ENCODE measurements around the gene CERS6.

Gene CERS6

DNA sequence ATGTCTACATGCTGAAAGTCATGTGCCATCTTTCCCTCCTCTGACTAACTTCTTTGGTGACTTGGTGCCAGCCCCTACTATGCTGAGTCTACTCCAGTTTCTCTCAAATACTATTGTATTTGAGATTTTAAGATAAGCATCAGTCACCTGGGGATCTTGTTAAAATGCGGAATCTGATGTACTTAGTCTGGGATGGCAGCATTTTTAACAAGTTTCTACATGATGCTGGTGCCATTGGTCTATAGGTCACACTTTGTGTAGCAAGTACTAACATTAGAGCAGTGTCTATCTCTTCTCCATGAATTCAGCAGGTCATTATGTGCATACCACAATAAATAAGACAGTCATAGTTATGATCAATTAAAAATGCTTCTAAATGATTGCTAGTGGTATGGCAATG is 106.9 kb downstream of the CERS6 start:
- Mint-ChIP-seq H3K4me1 (ENCODE audit: low read depth) (peaks cover 12% of the 10 kb centered on the region), H3K27ac (no peak overlapping the region), H3K4me3 (no peak overlapping the region), H3K36me3 (ENCODE audit: low read depth) (peaks cover 26% of the 10 kb centered on the region), H3K27me3 (ENCODE audit: low read depth) (no peaks in the 10 kb centered on the region), H3K9me3 (peaks cover 3% of the 10 kb centered on the region)

DNA sequence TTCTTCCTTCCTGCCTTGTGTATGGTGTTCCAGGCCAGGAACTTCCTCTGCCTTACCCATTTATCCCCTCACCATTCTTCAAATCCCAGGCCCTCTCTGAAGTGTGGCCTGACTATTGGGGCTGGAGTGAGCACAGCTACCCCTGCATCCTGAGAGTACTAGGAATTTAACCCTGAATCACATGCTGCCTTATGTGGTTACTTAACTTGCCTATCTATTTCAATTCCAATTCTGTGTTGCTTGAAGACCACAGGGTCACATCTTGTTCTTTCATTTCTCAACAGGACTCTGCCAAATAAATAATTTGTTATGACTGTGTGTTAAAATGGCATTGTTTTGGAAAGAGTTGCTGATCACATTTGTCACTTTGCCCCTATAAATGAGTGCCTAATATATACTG is 108.6 kb downstream of the CERS6 start:
- H3K4me1 Mint-ChIP-seq (ENCODE audit: low read depth): peaks cover 11% of the 10 kb centered on the region
- peaks cover 27% of the 10 kb centered on the region for H3K36me3 Mint-ChIP-seq (ENCODE audit: low read depth)
- H3K9me3 Mint-ChIP-seq: no peaks in the 10 kb centered on the region
- no peaks in the 10 kb centered on the region for H3K27me3 Mint-ChIP-seq (ENCODE audit: low read depth)
- no peak overlapping the region for H3K4me3 Mint-ChIP-seq
- H3K27ac Mint-ChIP-seq: no peak overlapping the region

DNA sequence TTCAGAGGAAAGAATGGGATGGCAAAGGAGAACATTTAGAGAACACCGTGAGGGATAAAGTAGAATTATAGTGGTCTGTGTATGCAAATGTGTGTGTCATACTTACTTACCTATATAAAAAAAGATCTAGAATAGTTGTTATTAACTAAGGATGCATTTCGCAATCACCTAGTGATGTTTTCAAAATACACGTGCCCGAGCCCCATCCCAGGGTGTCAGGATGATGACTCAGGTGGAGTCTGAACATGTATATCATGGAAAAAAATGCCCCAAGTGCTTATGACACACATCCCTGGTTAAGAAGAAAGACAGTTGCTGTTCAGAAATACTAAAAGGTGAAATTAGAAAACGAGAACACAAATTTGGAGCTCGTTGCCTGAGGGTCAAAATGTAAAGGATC is 109.0 kb downstream of the CERS6 start:
- H3K36me3 Mint-ChIP-seq (ENCODE audit: low read depth): peaks cover 22% of the 10 kb centered on the region
- no peaks in the 10 kb centered on the region for H3K9me3 Mint-ChIP-seq
- H3K4me1 Mint-ChIP-seq (ENCODE audit: low read depth): peaks cover 11% of the 10 kb centered on the region
- no peak overlapping the region for H3K27ac Mint-ChIP-seq
- H3K27me3 Mint-ChIP-seq (ENCODE audit: low read depth): no peaks in the 10 kb centered on the region
- no peak overlapping the region for H3K4me3 Mint-ChIP-seq

DNA sequence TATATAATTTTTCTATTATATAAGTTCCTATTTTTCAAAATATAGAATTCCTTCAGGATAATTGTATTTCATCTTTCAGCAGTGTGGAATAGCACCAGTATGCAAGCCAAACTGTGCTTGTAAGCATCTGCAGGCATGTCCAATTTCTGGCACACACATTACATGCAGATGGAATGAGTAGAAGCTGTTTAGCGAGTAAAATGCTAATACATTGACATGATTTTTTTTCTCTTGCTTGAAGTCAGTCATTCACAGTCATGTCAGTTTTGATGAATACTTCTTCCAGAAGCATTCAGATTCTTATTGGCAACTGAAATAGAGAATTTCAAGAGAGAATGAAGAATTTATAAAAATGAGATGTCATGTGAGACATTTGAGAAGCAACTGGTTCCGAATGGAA is 109.4 kb downstream of the CERS6 start:
- Mint-ChIP-seq H3K9me3 (no peaks in the 10 kb centered on the region), H3K36me3 (ENCODE audit: low read depth) (peaks cover 18% of the 10 kb centered on the region), H3K4me3 (no peak overlapping the region), H3K27me3 (ENCODE audit: low read depth) (no peaks in the 10 kb centered on the region), H3K27ac (no peak overlapping the region), H3K4me1 (ENCODE audit: low read depth) (peaks cover 11% of the 10 kb centered on the region)

DNA sequence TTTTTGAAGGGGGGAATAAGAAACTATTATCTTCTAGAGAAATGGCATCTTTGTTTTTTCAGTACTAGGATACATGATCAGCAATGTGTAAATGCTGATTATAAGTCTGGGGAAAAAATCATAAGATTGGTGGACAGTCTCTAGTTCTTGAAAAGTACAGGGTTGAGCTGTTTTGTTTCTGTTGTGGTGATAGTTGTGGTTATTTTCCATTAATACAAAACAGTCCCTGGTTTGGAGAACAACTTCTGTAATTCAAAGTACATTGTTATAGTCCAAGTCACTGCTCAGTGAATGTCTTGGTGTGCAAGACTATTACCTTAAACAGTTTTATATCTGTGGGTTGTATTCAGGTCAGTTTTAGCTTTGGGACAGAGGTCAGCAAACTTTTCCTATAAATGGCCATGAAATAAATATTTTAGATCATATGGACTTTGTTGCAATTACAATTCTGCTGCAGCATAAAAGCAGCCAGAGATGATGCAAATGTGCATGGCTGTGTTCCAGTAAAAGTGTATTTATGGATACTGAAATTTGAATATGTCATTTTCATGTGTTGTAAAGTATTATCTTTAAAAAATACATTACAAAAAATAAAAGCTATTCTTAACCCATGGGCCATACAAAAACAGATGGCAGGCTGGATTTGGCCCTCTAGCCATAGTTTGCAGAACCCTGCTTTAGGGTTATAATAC is 111.0 kb downstream of the CERS6 start:
- Mint-ChIP-seq H3K27ac (no peak overlapping the region), H3K4me1 (ENCODE audit: low read depth) (peaks cover 11% of the 10 kb centered on the region), H3K9me3 (no peaks in the 10 kb centered on the region), H3K27me3 (ENCODE audit: low read depth) (no peaks in the 10 kb centered on the region), H3K4me3 (no peak overlapping the region), H3K36me3 (ENCODE audit: low read depth) (peaks cover 11% of the 10 kb centered on the region)

DNA sequence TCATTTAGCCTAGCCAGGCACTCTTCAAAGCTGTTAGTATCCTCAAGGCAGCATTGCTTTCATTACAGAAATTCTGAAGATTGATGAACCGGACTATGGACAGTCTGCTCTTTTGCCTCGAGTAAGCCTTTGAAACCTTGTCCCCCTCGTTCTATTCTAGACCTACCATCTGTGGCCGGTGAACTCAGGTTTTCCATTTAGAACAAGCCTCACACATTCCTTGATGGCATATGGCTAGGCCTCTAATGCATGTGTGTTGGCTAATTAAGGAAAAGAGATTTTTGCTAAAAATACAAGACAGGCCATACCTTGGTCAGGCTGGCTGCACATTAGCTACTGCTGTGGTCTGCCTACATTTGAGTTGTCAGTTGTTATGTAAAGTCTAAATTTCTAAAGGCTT is 111.8 kb downstream of the CERS6 start:
- Mint-ChIP-seq H3K9me3 (no peaks in the 10 kb centered on the region), H3K27me3 (ENCODE audit: low read depth) (no peaks in the 10 kb centered on the region)

DNA sequence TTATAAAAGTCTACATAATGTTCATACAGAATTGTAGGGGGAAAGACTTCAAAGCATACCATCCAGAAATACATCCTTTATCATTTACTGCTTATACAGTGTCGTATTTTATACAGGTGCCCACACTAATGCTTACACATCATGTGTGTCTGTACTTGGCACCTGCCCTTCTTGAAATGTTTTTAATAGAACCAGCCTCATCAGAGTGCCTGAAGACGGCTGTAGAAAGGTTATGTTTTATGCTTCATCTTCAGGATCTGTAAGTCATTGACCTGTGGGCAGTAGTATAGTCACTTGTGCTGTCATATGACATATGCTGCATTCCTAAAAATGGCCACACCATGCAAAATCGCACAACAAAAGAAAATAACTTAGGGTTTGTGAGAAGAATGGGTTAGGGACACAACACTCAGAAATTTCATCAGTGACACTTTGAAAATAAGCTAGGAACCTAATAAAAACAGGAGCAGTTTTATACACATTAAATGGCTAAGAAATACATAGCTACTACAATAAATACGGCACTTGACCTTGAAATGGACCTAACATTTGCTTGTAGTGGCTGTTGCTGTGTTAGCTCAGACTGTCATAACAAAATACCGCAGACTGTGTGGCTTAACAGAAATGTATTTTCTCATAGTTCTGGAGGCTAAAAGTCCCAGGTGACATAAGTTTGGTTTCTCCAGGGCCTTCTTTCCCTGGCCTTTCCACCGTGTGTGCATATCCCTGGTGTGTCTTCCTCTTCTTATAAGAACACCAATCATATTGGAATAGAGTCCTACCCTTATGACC is 112.6 kb downstream of the CERS6 start:
- no peak overlapping the region for H3K4me3 Mint-ChIP-seq
- no peaks in the 10 kb centered on the region for H3K9me3 Mint-ChIP-seq
- H3K4me1 Mint-ChIP-seq (ENCODE audit: low read depth): peaks cover 9% of the 10 kb centered on the region
- H3K36me3 Mint-ChIP-seq (ENCODE audit: low read depth): peaks cover 9% of the 10 kb centered on the region
- no peak overlapping the region for H3K27ac Mint-ChIP-seq
- H3K27me3 Mint-ChIP-seq (ENCODE audit: low read depth): no peaks in the 10 kb centered on the region

More for the DNA sequence above, 111.8 kb downstream of the CERS6 start:
- peaks cover 11% of the 10 kb centered on the region for H3K4me1 Mint-ChIP-seq (ENCODE audit: low read depth)
- H3K4me3 Mint-ChIP-seq: no peak overlapping the region
- no peak overlapping the region for H3K27ac Mint-ChIP-seq
- H3K36me3 Mint-ChIP-seq (ENCODE audit: low read depth): peaks cover 9% of the 10 kb centered on the region

DNA sequence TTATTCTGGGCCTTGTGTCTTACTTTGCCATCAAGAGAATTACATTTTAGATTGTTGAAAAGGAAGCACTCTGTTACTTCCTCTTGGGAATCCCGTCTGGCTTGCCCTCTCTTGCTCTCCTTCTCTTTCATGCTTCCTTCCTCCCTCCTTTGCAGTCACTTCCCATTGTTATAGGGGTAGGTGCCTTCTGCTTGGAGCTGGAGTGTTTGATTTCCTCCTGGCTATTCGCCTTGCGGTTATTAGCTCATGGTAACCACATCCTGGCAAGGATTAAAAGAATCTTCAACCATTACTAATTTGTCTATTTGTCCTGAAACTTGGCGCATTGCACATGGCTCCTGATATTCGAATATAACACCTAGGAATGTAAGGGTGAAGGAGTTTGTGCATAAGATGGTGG is 115.0 kb downstream of the CERS6 start:
- Mint-ChIP-seq H3K9me3 (peaks cover 5% of the 10 kb centered on the region), H3K27me3 (ENCODE audit: low read depth) (no peaks in the 10 kb centered on the region), H3K36me3 (ENCODE audit: low read depth) (peaks cover 9% of the 10 kb centered on the region), H3K4me1 (ENCODE audit: low read depth) (no peaks in the 10 kb centered on the region), H3K4me3 (no peak overlapping the region), H3K27ac (no peak overlapping the region)

DNA sequence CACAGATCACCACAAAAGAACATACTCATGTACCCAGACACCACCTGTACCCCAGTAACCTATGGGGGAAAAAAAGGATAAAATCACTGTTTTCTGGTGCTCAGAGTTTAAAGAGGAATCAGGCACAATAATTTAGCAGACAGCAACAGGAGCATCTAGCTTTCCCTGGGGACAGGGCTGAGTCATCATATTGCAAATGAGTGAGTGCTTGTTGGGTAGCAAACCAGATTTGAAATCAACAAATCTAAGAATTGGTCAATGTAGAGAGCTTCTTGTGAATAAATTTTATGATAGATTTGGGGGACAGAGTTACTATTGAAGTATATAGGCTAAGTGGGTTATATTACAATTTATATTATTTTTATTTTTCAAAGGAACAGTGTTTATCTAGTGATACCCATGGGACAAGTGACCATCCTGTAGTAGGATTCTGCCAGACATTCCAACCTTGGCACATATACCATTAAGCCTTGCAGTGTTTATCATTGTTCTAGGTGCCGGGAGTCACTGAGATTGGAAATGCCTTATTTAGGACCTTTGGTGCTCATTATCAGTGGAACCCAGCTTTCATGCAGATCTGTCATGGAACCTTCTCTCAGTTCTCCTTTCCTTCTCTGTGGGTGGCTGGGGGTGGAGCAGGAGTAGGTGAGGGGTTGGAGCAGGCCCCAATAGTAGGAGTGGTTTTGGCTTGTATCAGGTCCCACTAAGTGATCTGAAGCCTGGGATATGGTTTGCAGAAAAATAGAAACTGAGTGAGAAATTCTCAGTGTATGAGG is 117.2 kb downstream of the CERS6 start:
- no peak overlapping the region for H3K27ac Mint-ChIP-seq
- no peaks in the 10 kb centered on the region for H3K27me3 Mint-ChIP-seq (ENCODE audit: low read depth)
- H3K36me3 Mint-ChIP-seq (ENCODE audit: low read depth): peaks cover 6% of the 10 kb centered on the region
- H3K4me3 Mint-ChIP-seq: no peak overlapping the region
- peaks cover 2% of the 10 kb centered on the region for H3K4me1 Mint-ChIP-seq (ENCODE audit: low read depth)
- H3K9me3 Mint-ChIP-seq: peaks cover 5% of the 10 kb centered on the region

DNA sequence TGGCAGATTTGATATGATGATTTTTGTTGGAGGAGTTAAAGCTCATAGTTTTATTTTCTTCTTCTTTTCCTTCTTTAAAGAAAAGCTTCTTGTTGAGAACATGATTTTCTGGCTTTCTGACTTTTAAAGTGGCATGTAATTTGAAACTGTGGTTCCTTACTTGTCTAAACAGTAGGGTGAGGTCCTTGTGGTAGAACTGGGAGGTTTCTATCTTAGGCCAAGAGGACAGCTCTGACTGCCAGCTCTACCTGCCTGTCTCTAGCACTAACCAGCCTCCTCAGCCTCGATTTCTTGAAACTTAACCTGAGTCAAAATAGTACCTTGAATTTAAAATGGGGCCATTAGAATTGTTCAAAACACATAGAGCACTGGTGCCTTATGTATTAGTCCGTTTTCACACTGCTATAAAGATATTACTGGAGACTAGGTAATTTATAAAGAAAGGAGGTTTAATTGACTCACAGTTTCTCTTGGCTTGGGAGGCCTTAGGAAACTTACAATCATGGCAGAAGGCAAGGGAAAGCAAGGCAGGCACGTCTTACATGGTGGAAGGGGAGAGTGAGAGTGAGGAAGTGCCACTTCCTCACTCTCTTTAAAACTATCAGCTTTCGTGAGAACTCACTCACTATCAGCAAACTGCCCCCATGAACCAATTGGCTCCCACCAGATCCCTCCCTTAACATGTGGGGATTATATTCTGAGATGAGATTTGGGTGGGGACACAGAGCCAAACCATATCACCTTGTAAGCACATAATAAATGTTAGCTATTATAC is 119.0 kb downstream of the CERS6 start:
- no peaks in the 10 kb centered on the region for H3K27me3 Mint-ChIP-seq (ENCODE audit: low read depth)
- peaks cover 3% of the 10 kb centered on the region for H3K4me1 Mint-ChIP-seq (ENCODE audit: low read depth)
- no peak overlapping the region for H3K4me3 Mint-ChIP-seq
- H3K36me3 Mint-ChIP-seq (ENCODE audit: low read depth): peaks cover 8% of the 10 kb centered on the region
- H3K9me3 Mint-ChIP-seq: peaks cover 5% of the 10 kb centered on the region
- H3K27ac Mint-ChIP-seq: no peak overlapping the region

DNA sequence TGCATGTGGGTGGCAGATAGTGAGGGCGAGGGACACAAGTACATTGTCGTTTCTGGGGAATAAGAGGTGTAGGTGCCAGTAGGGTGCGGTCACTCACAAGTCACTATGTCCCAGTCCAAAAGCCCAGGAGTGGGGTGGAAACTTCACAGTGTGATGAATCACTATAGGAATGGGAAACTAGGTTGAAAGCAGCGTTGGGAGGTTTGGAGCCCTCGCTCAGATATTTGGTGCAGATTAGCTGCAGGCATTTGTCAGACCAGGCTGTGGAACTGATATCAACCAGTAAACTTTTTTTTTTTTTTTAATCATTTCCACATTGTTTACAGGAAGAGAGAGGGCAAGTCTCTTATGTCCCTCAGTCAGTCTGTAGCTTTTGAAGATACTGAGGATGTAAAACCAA is 121.8 kb downstream of the CERS6 start:
- Mint-ChIP-seq H3K9me3 (peaks cover 5% of the 10 kb centered on the region), H3K4me3 (no peak overlapping the region), H3K4me1 (ENCODE audit: low read depth) (peaks cover 18% of the 10 kb centered on the region)

DNA sequence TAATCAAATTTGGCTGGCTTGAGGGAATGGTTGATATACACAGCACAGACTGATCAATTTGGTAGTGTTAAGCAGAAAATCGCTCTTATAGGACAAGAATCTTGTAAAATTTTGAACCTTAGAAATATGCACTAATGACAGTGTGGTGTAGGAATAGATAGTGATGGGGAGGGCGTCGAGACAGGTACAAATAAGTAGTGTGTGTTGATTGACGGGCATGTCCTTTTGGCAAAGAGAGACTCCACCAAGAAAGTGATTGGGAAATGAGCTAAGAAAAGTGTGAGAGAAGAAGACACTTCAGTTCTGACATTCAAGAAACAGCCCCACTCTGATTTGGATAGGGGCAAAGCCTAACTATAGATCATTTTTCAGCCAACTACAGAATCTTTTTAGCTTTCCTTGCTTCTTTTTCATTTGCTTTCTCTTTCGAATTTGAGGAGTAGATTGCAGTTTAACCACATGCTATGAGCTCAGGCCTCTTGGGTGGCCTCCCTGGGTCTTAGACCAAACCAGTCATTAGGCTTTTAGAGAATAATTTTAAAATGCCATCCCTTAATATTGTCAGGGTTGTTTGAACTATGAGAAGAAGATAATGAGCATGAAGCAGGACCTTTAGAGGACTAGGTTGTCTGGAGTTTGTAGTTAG is 127.1 kb downstream of the CERS6 start:
- H3K36me3 Mint-ChIP-seq (ENCODE audit: low read depth): peaks cover 9% of the 10 kb centered on the region
- H3K4me3 Mint-ChIP-seq: peak overlapping the region; percentile 45
- no peaks in the 10 kb centered on the region for H3K9me3 Mint-ChIP-seq
- H3K4me1 Mint-ChIP-seq (ENCODE audit: low read depth): peaks cover 31% of the 10 kb centered on the region
- no peaks in the 10 kb centered on the region for H3K27me3 Mint-ChIP-seq (ENCODE audit: low read depth)
- peak overlapping the region; percentile 80 for H3K27ac Mint-ChIP-seq

More for the DNA sequence above, 121.8 kb downstream of the CERS6 start:
- no peaks in the 10 kb centered on the region for H3K27me3 Mint-ChIP-seq (ENCODE audit: low read depth)
- H3K27ac Mint-ChIP-seq: no peak overlapping the region
- H3K36me3 Mint-ChIP-seq (ENCODE audit: low read depth): peaks cover 8% of the 10 kb centered on the region

DNA sequence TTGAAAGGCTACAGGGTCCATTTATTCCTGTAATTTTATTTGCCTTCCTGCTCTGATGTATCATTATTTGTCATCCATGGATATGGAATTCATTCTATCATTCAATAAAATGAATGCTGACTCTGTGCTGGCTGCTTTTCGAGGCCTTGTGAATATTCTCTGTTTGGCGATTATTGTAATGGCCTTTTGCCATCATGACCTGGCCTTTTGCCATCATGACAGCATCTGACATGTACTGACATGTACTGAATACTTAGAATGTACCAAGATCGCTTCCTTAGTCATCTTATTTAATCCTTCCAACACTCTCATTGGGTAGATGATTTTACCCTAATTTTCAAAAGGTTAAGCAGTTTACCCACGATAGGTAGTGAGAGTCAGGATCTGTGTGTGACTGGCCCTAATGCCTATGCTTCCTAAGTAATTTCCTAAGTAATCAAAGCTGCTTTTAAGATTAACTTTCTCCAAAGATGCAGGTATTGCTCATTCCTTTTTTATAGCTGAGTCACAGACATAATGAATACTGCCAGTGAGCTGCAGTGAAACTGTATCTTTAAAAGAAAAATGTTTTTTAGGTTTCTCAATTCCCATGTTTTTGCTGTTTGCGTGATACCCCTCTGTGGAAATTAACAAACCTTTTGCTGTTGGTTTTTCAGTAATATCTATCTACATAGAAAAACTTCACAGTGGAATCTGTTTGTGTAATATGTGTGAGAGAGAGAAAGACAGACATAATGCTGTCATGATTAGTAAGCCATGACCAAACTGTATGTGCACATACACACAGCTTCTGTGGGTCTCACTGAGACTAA is 127.8 kb downstream of the CERS6 start:
- peaks cover 12% of the 10 kb centered on the region for H3K36me3 Mint-ChIP-seq (ENCODE audit: low read depth)
- H3K4me1 Mint-ChIP-seq (ENCODE audit: low read depth): peaks cover 29% of the 10 kb centered on the region
- H3K27me3 Mint-ChIP-seq (ENCODE audit: low read depth): no peaks in the 10 kb centered on the region
- no peak overlapping the region for H3K4me3 Mint-ChIP-seq
- H3K27ac Mint-ChIP-seq: peak overlapping the region; percentile 80
- no peaks in the 10 kb centered on the region for H3K9me3 Mint-ChIP-seq

Data from T-helper 1 cell treated with Interleukin-12 subunit alpha and Interleukin-12 subunit beta and Interleukin-4 antibody, amounts not matched to agents 30 μg/mL and 1 μg/mL, for 36 hours (primary cell).